IPS DF 4.7 (cell line): ENCODE measurements around the gene CPAMD8.

Experiments
- DNase-seq: peaks from one replicate; pipeline ENCODE4 v3.0.0-alpha.2; 2013; ENCODE audit warnings: low spot score; ENCODE audit errors: extremely low read depth

Gene CPAMD8

DNA sequence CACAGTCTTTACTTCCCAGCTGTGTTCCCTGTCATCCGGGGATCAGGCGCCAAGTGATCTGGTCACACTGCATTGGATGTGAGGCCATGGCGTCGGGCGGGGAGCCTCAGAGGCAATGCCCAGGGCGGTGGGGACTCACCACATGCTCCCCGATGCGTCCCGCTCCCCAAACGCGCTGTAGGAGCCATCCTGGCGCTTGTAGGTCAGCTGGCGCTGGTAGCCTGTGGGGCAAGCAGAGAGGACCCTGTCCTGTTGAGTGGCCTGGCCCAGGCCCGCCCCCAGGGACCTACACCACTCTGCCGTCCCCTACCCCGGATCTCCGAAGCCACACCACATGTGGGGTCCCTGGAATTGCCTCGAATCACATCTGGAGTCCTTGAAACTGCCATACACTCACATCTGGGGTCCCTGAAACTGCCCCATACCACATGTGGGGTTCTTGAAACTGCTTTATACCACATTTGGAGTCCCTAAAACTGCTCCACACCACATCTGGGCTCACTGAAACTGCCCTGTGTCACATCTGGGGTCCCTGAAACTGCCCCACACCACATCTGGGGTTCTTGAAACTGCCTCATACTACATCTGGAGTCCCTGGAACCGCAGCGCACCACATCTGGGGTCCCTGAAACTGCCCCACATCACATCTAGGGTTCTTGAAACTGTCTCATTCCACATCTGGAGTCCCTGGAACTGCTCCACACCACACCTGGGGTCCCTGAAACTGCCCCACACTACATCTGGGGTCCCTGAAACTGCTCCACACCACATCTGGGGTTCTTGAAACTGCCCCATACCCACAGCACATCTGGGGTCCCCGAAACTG lies 104.6 kb downstream of the CPAMD8 start:
- DNase-seq: no peak

DNA sequence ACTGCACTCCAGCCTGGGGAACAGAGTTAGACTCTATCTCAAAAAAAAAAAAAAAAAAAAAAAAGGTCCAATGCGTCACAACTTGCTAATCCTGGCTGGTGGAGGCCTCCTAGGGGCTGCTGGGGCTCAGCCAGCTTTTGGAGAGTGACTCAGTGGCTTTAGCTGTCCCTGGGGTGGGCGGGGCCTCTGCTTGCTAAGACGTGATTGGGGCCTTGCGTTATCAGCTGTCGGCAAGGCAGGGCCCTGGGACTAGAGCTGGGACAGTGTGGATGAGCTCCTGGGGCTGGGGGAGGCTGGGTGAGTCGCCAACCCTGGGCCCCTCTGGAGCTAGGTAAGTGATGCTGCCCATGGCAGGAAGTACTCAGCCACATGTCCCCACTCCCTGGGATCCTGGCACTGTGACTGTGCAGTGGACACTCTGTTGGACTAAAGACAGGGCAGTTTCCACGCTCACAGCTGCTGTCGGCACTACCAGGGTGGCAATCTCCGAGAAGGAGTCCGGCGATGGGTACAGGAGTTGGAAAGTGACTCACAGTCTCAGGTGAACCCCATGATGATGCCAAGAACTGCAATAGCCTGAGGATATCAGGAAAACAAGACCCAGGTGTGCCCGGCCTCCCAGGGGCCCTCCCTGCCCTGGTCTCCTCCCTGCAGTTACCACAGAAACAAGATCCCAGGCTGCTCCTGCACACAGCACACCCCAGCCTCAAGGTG lies 105.6 kb downstream of the CPAMD8 start:
- DNase-seq: no peak

- no peak for DNase-seq
Observed at GRCh38 chr19:16919496-16919895, 107.1 kb downstream of the CPAMD8 start.

DNA sequence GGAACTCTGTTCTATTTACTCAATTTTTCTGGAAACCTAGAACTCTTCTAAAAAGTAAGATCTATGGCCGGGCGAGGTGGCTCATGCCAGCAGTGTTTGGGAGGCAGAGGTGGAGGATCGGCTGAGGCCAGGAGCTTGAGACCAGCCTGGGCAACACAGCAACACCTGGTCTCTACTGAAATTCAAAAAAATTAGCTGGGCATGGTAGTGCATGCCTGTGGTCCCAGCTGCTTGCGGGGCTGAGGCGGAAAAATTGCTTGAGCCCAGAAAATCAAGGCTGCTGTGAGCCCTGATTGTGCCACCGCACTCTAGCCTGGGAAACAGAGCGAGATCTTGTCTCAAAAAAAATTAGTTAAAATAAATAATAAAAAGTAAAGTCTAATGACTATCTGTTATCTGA lies 109.2 kb downstream of the CPAMD8 start:
- DNase-seq: no peak

GRCh38 chr19:16915734-16916133 lies 110.9 kb downstream of the CPAMD8 start:
- DNase-seq: no peak

DNA sequence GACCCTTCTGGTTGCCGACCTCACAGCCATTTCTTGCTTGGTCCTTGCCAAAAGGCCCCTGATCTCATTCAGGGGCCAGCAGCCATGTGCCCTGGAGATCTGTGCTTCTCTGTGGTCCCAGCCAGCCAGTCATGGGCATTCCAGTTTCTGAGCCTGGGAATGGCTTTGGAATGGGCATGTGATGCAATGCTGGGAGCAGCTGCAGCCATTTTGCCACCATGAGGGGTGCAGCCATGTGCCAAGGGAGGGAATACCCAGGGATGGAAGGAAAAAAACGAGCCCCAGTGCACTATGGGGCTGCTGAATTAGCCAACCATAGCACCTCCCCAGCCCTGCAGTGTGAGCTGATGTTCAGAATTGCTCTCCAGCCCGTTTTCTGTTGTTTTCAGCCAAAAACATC lies 111.5 kb downstream of the CPAMD8 start:
- no peak for DNase-seq

- DNase-seq: no peak
Observed at GRCh38 chr19:16914421-16914820, 112.2 kb downstream of the CPAMD8 start.

DNA sequence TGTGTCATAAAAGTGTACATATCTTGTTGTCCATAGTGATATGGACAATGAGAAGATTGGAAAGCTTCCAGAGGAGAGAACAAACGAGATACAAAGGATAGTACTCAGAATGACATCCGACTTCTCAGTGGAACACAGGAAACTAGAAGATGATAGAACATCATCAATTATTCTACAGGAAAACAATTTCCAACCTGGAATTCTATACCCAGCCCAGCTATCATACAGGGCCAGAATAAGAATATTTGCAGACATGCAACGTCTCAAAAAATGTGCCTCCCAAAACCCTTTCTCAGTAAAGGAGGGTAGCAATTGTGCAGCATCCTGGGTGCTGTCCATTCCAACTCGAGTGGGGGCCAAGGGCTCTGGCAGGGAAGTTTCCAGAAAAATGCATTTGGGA lies 113.8 kb downstream of the CPAMD8 start:
- DNase-seq: no peak

DNA sequence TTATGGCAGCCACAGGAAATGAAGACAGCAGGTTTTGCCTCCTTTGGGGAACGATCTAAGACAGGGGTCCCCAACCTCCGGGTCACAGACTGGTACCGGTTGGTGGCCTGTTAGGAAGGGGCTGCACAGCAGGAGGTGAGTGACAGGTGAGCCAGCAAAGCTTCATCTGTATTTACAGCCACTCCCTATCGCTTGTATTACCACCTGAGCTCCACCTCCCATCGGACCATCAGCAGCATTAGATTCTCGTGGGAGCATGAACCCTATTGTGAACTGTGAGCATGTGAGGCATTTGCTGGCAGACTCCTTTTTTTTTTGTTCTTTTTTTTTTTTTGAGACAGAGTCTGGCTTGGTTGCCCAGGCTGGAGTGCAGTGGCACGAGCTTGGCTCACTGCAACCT lies 115.6 kb downstream of the CPAMD8 start:
- DNase-seq: no peak

GRCh38 chr19:16908759-16909158 lies 117.9 kb downstream of the CPAMD8 start:
- no peak for DNase-seq

GRCh38 chr19:16904599-16904998 lies 122.0 kb downstream of the CPAMD8 start:
- no peak for DNase-seq

GRCh38 chr19:16903347-16903746 lies 123.3 kb downstream of the CPAMD8 start:
- no peak for DNase-seq

DNA sequence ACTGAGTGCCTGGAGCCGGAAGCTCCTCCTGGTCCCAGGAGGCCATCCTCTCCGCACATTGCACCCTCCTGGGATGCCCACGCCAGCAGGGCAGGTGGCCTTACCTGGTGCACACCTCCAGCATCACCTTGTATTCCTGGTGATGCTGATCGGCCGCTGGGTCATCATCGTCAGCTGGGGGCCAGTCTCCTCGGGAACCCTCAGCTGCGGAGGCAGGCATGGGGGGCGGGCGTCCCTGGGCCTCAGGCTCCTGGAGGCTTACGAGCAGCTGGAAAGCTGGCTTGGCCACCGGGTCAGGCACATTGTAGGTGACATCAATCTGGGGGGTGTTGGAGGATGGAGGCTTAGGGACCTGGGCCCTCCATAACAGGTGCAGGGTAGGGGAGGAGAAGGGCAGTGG lies 124.1 kb downstream of the CPAMD8 start:
- DNase-seq: no peak

DNA sequence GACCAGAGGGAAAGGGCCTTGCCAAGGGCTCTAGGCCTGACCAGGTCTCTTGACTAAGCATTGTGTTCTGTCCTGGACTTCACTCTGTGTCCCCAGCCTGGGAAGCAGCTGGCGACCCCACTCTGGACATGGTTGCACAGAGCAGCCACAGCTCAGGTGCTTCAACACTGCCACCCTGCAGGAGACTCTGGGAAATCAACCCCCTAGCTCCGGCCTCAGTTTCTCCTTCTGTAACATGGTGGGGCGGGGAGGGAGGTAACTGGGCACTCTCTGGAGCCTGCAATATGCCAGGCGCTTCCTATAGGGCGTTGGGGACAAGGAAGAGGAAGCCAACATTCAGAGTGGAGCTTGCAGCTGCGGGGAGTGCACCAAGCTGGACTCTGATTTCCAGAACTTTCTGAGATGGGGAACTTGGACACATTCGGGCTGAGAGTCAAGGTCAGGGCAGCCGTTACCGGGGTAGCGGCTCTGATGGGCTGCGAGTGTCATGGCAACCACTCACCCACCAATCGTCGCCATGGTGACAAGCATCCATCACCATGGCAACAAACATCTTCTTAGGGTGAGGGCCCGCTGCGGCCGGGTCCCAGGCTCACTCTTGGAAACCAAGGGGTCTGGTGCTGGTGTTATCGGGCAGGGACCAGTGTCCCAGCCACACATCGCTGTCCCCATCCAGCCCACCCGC lies 125.0 kb downstream of the CPAMD8 start:
- DNase-seq: no peak

DNA sequence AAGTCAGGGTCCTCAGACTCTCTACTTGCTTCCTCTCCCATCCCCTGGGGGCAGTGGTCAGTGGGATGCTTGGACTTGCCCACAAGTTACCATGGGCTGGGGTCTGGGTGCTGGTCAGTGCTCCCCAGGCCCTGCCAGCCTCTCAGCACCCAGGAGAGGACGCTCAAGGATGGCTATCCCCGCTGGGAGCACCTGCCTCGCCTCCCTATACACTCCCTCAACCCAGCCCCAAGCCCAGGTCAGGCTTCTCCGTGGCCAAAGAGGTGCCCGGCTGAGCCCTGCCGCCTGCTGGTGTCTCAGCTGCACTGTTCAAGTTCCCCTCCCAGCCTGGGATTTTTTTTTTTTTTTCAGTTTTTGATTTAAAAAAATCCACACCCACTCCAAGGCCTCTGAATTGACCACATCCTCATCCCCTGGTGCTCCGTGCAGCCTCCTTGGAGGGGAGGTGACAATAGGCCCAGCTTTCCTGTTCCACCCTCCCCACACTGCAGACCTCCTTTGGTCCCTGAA lies 127.0 kb downstream of the CPAMD8 start:
- DNase-seq: no peak

- DNase-seq: no peak
Observed at GRCh38 chr19:16898361-16899015, 128.1 kb downstream of the CPAMD8 start.

- no peak for DNase-seq
Observed at GRCh38 chr19:16897856-16898161, 128.8 kb downstream of the CPAMD8 start.

- DNase-seq: peak; percentile 66
Observed at GRCh38 chr19:16897029-16897855, 129.4 kb downstream of the CPAMD8 start.

GRCh38 chr19:16896146-16897028 lies 130.2 kb downstream of the CPAMD8 start:
- no peak for DNase-seq
